PC-9 (cell line): ENCODE results near the gene DDHD1. TPM values are rescaled to one million over a fixed set of nuclear protein-coding genes. Genes with fewer than 3 reads are reported as not detected.

ENCODE experiments used
- BruUV-seq: library from RNA; stranded (reverse); fragments of 400-500 nt; replicated peaks from 2 replicates; lab custom pipeline; 2021; lab: Mats Ljungman, UMichigan
- CTCF ChIA-PET: fragments of 300-600 bp; sonication (Branson Sonifier 250); formaldehyde crosslinking; loops from one replicate; lab custom pipeline; 2022; ENCODE audit warnings: antibody characterized with exemption; lab: Charles Lee
- POLR2A ChIA-PET: fragments of 300-600 bp; sonication (Branson Sonifier 250); formaldehyde crosslinking; loops from one replicate; lab custom pipeline; 2022; ENCODE audit warnings: antibody characterized with exemption; ENCODE audit not compliant: unreplicated experiment; lab: Charles Lee
- DNase-seq, 2 experiments: peaks; one replicate each; pipeline versions ENCODE4 v3.0.0 to v3.0.0-alpha.2; 2015 to 2022; ENCODE audit warnings: mixed read lengths in 1 of 2
- H2AFZ ChIP-seq: fragments of 200-600 bp; sonication (generic); 2 replicates; pipeline ENCODE4 v1.8.1; 2017; ENCODE audit warnings: antibody characterized with exemption
- H3F3A ChIP-seq: fragments of 200-600 bp; sonication (generic); 2 replicates; pipeline ENCODE4 v1.8.1; 2017; ENCODE audit warnings: antibody characterized with exemption, mild to moderate bottlenecking, low read depth; ENCODE audit not compliant: insufficient read depth
- H3K27ac ChIP-seq: fragments of 200-600 bp; sonication (generic); 2 replicates; pipeline ENCODE4 v1.6.1; 2016; ENCODE audit warnings: mixed run types
- H3K27me3 ChIP-seq: fragments of 200-600 bp; sonication (generic); 2 replicates; pipeline ENCODE4 v1.6.1; 2016; ENCODE audit warnings: low read depth, mixed run types; ENCODE audit not compliant: insufficient read depth
- H3K36me3 ChIP-seq: fragments of 200-600 bp; sonication (generic); 2 replicates; pipeline ENCODE4 v1.6.1; 2016; ENCODE audit warnings: low read depth, mixed run types
- H3K4me1 ChIP-seq: fragments of 200-600 bp; sonication (generic); replicated peaks from 2 replicates; pipeline ENCODE4 v1.6.1; 2016; ENCODE audit warnings: mixed run types; ENCODE audit not compliant: insufficient read depth
- H3K4me2 ChIP-seq: fragments of 200-600 bp; sonication (generic); 2 replicates; pipeline ENCODE4 v1.6.1; 2017; ENCODE audit warnings: mixed run types
- H3K4me3 ChIP-seq: fragments of 200-600 bp; sonication (generic); 2 replicates; pipeline ENCODE4 v1.6.1; 2016; ENCODE audit warnings: mixed run types
- H3K79me2 ChIP-seq: fragments of 200-600 bp; sonication (generic); 2 replicates; pipeline ENCODE4 v1.6.1; 2017; ENCODE audit warnings: low read depth, mixed run types
- H3K9me2 ChIP-seq: fragments of 200-600 bp; sonication (generic); 2 replicates; pipeline ENCODE4 v1.8.1; 2017; ENCODE audit warnings: mild to moderate bottlenecking; ENCODE audit not compliant: insufficient read depth
- H3K9me3 ChIP-seq: fragments of 200-600 bp; sonication (generic); 2 replicates; pipeline ENCODE4 v1.8.1; 2016; ENCODE audit warnings: low read depth; ENCODE audit not compliant: insufficient read depth
- H4K20me1 ChIP-seq: fragments of 200-600 bp; sonication (generic); 2 replicates; pipeline ENCODE4 v1.8.1; 2017; ENCODE audit not compliant: insufficient read depth
- CTCF ChIP-seq: fragments of 200-600 bp; sonication (generic); conservative IDR thresholded peaks from 2 replicates; pipeline ENCODE4 v1.6.1; 2017; ENCODE audit warnings: mixed run types, antibody characterized with exemption, mild to moderate bottlenecking, moderate library complexity
- EZH2 ChIP-seq: fragments of 200-600 bp; sonication (generic); IDR thresholded peaks from 2 replicates; pipeline ENCODE4 v1.8.0; 2017; ENCODE audit warnings: antibody characterized with exemption, low read depth
- intact Hi-C: fragments of 100-400 bp; cut with micrococcal nuclease; formaldehyde crosslinking; loops from one replicate; pipeline ENCODE4 v1.10.0; 2022; ENCODE audit not compliant: unreplicated experiment
- total RNA-seq: library from RNA; stranded (reverse); gene quantifications from 2 replicates; pipeline ENCODE4 v1.2.3, GENCODE V29; 2021

The DDHD1 gene
- total RNA-seq, 1 experiment from 2014 or later = 11.3 TPM

- DNase-seq = peak; percentile 15 to 46
- H3F3A ChIP-seq = no peaks in the 10 kb centered on the region
- H3K9me3 ChIP-seq = peaks cover 4% of the 10 kb centered on the region; the same call in 1 of the 2 replicates
- TF ChIP-seq EZH2 (no peak), CTCF (no peak)
- no peaks in the 10 kb centered on the region for H3K79me2 ChIP-seq
- intact Hi-C loops = no loop called here
- H3K4me2 ChIP-seq = no peak overlapping the region
- H3K27ac ChIP-seq = no peak overlapping the region
- no peaks in the 10 kb centered on the region for H3K27me3 ChIP-seq
- no peaks in the 10 kb centered on the region; the same call in 1 of the 2 replicates for H3K4me1 ChIP-seq
- no peaks in the 10 kb centered on the region for H4K20me1 ChIP-seq
- POLR2A ChIA-PET = no interaction called here
- CTCF ChIA-PET = no interaction called here
- BruUV-seq = no TSS peak
- no peak overlapping the region for H2AFZ ChIP-seq
- no peak overlapping the region for H3K4me3 ChIP-seq
- no peaks in the 10 kb centered on the region for H3K36me3 ChIP-seq
- H3K9me2 ChIP-seq = no peaks in the 10 kb centered on the region
Observed at GRCh38 chr14:53032161-53032803, 120.8 kb downstream of the DDHD1 start.

- no peaks in the 10 kb centered on the region for H4K20me1 ChIP-seq
- no peaks in the 10 kb centered on the region for H3K27me3 ChIP-seq
- H3K79me2 ChIP-seq = no peaks in the 10 kb centered on the region
- intact Hi-C loops = no loop called here
- no peaks in the 10 kb centered on the region for H3K36me3 ChIP-seq
- no peak overlapping the region for H3K4me2 ChIP-seq
- no peak overlapping the region for H2AFZ ChIP-seq
- no peaks in the 10 kb centered on the region; the same call in 1 of the 2 replicates for H3K4me1 ChIP-seq
- H3F3A ChIP-seq = no peaks in the 10 kb centered on the region
- no peak for DNase-seq
- no peak overlapping the region for H3K27ac ChIP-seq
- peaks cover 2% of the 10 kb centered on the region; the same call in 1 of the 2 replicates for H3K9me3 ChIP-seq
- no TSS peak for BruUV-seq
- no peaks in the 10 kb centered on the region for H3K9me2 ChIP-seq
- ChIA-PET CTCF (no interaction called here), POLR2A (no interaction called here)
- no peak overlapping the region for H3K4me3 ChIP-seq
- no peak for TF ChIP-seq EZH2
- no peak for TF ChIP-seq CTCF
Observed at GRCh38 chr14:53027562-53027961, 125.6 kb downstream of the DDHD1 start.

- ChIA-PET POLR2A (no interaction called here), CTCF (no interaction called here)
- TF ChIP-seq CTCF (no peak), EZH2 (no peak)
- H2AFZ ChIP-seq = no peak overlapping the region
- H3K9me3 ChIP-seq = no peaks in the 10 kb centered on the region
- no peak overlapping the region for H3K4me2 ChIP-seq
- H3K9me2 ChIP-seq = no peaks in the 10 kb centered on the region
- H3K27me3 ChIP-seq = no peaks in the 10 kb centered on the region
- H3F3A ChIP-seq = no peaks in the 10 kb centered on the region
- H3K4me1 ChIP-seq = no peaks in the 10 kb centered on the region; the same call in 1 of the 2 replicates
- H3K4me3 ChIP-seq = no peak overlapping the region
- no peaks in the 10 kb centered on the region for H3K79me2 ChIP-seq
- no peak overlapping the region for H3K27ac ChIP-seq
- H4K20me1 ChIP-seq = no peaks in the 10 kb centered on the region
- no peak for DNase-seq
- intact Hi-C loops = no loop called here
- no peaks in the 10 kb centered on the region for H3K36me3 ChIP-seq
- BruUV-seq = no TSS peak
Observed at GRCh38 chr14:53027041-53027440, 126.1 kb downstream of the DDHD1 start.
